ENCODE results near the gene LRRC36. TPM values are rescaled to one million over a fixed set of nuclear protein-coding genes. Genes with fewer than 3 reads are reported as not detected.

Gene LRRC36
- total RNA-seq, 4 donors from 2014 or later: 0.33 TPM; not detected in 3

GRCh38 chr16:67430504-67430976 is 103.9 kb downstream of the LRRC36 start:
- Histone ChIP-seq H3K36me3 (peaks cover 0 to 5% (median 2%) of the 10 kb centered on the region in 4 donors), H3K9me3 (no peaks in the 10 kb centered on the region), H3K27ac (replicated peaks in 1 of 4) (peak overlapping the region in 3 of 4 donors; percentile 9 to 53 (median 52)), H3K4me1 (peaks cover 10 to 43% (median 30%) of the 10 kb centered on the region in 4 donors), H3K27me3 (peaks cover 0 to 46% (median 0%) of the 10 kb centered on the region in 4 donors), H3K4me3 (peak overlapping the region; percentile 56 to 66 (median 59))
- TF ChIP-seq POLR2A (IDR thresholded peaks at IDR 0.05; ENCODE audit: low read depth): no peak
- TF ChIP-seq CTCF (IDR thresholded peaks at IDR 0.05): no peak
- no peak for TF ChIP-seq EP300 (IDR thresholded peaks at IDR 0.05)
- TF ChIP-seq POLR2AphosphoS5 (IDR thresholded peaks at IDR 0.05): no peak
- no peak for DNase-seq (ENCODE audit: extremely low spot score)
- intact Hi-C loops (cut with DNase I): no loop called here
- no CpG with 5 or more reads among the region's 53 CpGs for WGBS

- Histone ChIP-seq H3K4me3 (peak within 1 kb of the TSS; percentile 56 to 66 (median 59)), H3K27me3 (peaks cover 0 to 40% (median 0%) of the 10 kb centered on the region in 4 donors), H3K27ac (replicated peaks in 1 of 4) (peak within 1 kb of the TSS in 3 of 4 donors; percentile 36 to 53 (median 52)), H3K4me1 (peaks cover 10 to 43% (median 30%) of the 10 kb centered on the region in 4 donors), H3K36me3 (peaks cover 0 to 11% (median 5%) of the 10 kb centered on the region in 4 donors), H3K9me3 (no peaks in the 10 kb centered on the region)
- no peak for DNase-seq (ENCODE audit: extremely low spot score)
- intact Hi-C loops (cut with DNase I): no loop called here
- 6% methylated on average over 8 of the region's 87 CpGs for WGBS
- TF ChIP-seq CTCF (IDR thresholded peaks at IDR 0.05): peak in 2 of 3 experiments; percentile 13 to 15
- TF ChIP-seq POLR2AphosphoS5 (IDR thresholded peaks at IDR 0.05): no peak
These were observed 104.6 kb downstream of the LRRC36 start, which contains the start of gene HSD11B2 for GRCh38 chr16:67430977-67431774. HSD11B2 (plus strand) TSS chr16:67431121; CDS start chr16:67431249, 128 bp downstream.

GRCh38 chr16:67431775-67432505 is 105.3 kb downstream of the LRRC36 start:
- intact Hi-C loops (cut with DNase I): loop anchor here (2.0 kb wide), 1 partner anchor 33 kb away; no protein-coding TSS in a partner anchor
- H3K27ac ChIP-seq (replicated peaks in 1 of 4): peak overlapping the region in 1 of 4 donors; percentile 36
- H3K4me3 ChIP-seq: peak overlapping the region; percentile 56 to 66 (median 59)
- DNase-seq (ENCODE audit: extremely low spot score): no peak
- 50% methylated on average over 12 of the region's 13 CpGs for WGBS
- H3K36me3 ChIP-seq: peaks cover 0 to 19% (median 12%) of the 10 kb centered on the region in 4 donors
- peaks cover 0 to 32% (median 0%) of the 10 kb centered on the region in 4 donors for H3K27me3 ChIP-seq
- H3K4me1 ChIP-seq: peaks cover 10 to 43% (median 30%) of the 10 kb centered on the region in 4 donors
- H3K9me3 ChIP-seq: no peaks in the 10 kb centered on the region
- TF ChIP-seq EP300 (IDR thresholded peaks at IDR 0.05): no peak
- no peak for TF ChIP-seq CTCF (IDR thresholded peaks at IDR 0.05)
- TF ChIP-seq POLR2A (IDR thresholded peaks at IDR 0.05; ENCODE audit: low read depth): no peak
- no peak for TF ChIP-seq POLR2AphosphoS5 (IDR thresholded peaks at IDR 0.05)

- TF ChIP-seq CTCF (IDR thresholded peaks at IDR 0.05) (no peak), POLR2A (IDR thresholded peaks at IDR 0.05; ENCODE audit: low read depth) (no peak), POLR2AphosphoS5 (IDR thresholded peaks at IDR 0.05) (no peak), EP300 (IDR thresholded peaks at IDR 0.05) (no peak)
- peaks cover 0 to 24% (median 17%) of the 10 kb centered on the region in 4 donors for H3K36me3 ChIP-seq
- no peaks in the 10 kb centered on the region for H3K9me3 ChIP-seq
- peaks cover 10 to 43% (median 30%) of the 10 kb centered on the region in 4 donors for H3K4me1 ChIP-seq
- no peak overlapping the region for H3K27ac ChIP-seq (replicated peaks in 1 of 4)
- WGBS: 84% methylated on average over 5 of the region's 5 CpGs
- no peak overlapping the region for H3K4me3 ChIP-seq
- no peak for DNase-seq (ENCODE audit: extremely low spot score)
- intact Hi-C loops (cut with DNase I): loop anchor here (2.0 kb wide), 1 partner anchor 32 kb away; no protein-coding TSS in a partner anchor
- peaks cover 0 to 29% (median 0%) of the 10 kb centered on the region in 4 donors for H3K27me3 ChIP-seq
These were observed 105.9 kb downstream of the LRRC36 start for GRCh38 chr16:67432506-67432890.

Data from esophagus muscularis mucosa (tissue), 4 donors.